Effector memory CD8-positive, alpha-beta T cell (primary cell): Measurements from ENCODE around the gene DLL1.

Source experiments
- ATAC-seq: fragments of 150-1000 bp; cut with Tn5 transposase; replicated peaks from 2 replicates; pipeline ENCODE4 v1.10.0; 2021; ENCODE audit warnings: mild to moderate bottlenecking, moderate library complexity
- DNase-seq, 3 experiments: peaks; one replicate each; pipeline ENCODE4 v3.0.0; 2021
- H3K27ac Mint-ChIP-seq, 2 donors: one replicate each; pipeline ENCODE4 v1.8.0; 2022; ENCODE audit warnings: mild to moderate bottlenecking in 2 of 2, mixed read lengths in 2 of 2, moderate library complexity in 2 of 2
- H3K27me3 Mint-ChIP-seq, 2 donors: one replicate each; pipeline ENCODE4 v1.8.0; 2022; ENCODE audit warnings: mixed read lengths in 2 of 2
- H3K36me3 Mint-ChIP-seq: one replicate; pipeline ENCODE4 v1.8.0; 2022; ENCODE audit warnings: mild to moderate bottlenecking, moderate library complexity, mixed read lengths; ENCODE audit not compliant: insufficient read depth
- H3K4me1 Mint-ChIP-seq, 2 donors: one replicate each; pipeline ENCODE4 v1.8.0; 2022; ENCODE audit warnings: low read depth in 2 of 2, mixed read lengths in 2 of 2
- H3K4me3 Mint-ChIP-seq, 2 donors: one replicate each; pipeline ENCODE4 v1.8.0; 2022; ENCODE audit warnings: mild to moderate bottlenecking in 2 of 2, mixed read lengths in 2 of 2, moderate library complexity in 2 of 2
- H3K9me3 Mint-ChIP-seq, 2 donors: one replicate each; pipeline ENCODE4 v1.8.0; 2022; ENCODE audit warnings: mixed read lengths in 2 of 2

DLL1 gene

GRCh38 chr6:170292407-170293158 is 1.7 kb upstream of the DLL1 start:
- Mint-ChIP-seq H3K36me3 (peaks cover 13% of the 10 kb centered on the region), H3K27me3 (peaks cover 52 to 80% of the 10 kb centered on the region in 2 donors), H3K27ac (peak overlapping the region in 1 of 2 donors; percentile 31), H3K4me3 (peak overlapping the region; percentile 97 to 98), H3K4me1 (peaks cover 37 to 45% of the 10 kb centered on the region in 2 donors), H3K9me3 (no peaks in the 10 kb centered on the region)
- ATAC-seq (no peak), DNase-seq (no peak)

GRCh38 chr6:170292111-170292406 is 1.2 kb upstream of the DLL1 start:
- Mint-ChIP-seq H3K4me3 (peak overlapping the region; percentile 97 to 98), H3K27ac (peak overlapping the region; percentile 31 to 76), H3K36me3 (peaks cover 13% of the 10 kb centered on the region), H3K9me3 (no peaks in the 10 kb centered on the region), H3K4me1 (peaks cover 37 to 45% of the 10 kb centered on the region in 2 donors), H3K27me3 (peaks cover 50 to 80% of the 10 kb centered on the region in 2 donors)
- DNase-seq: no peak
- ATAC-seq: no peak

GRCh38 chr6:170291271-170292110 is 613 bp upstream of the DLL1 start:
- Mint-ChIP-seq H3K4me1 (peaks cover 37 to 45% of the 10 kb centered on the region in 2 donors), H3K27ac (peak overlapping the region; percentile 31 to 76), H3K36me3 (peaks cover 13% of the 10 kb centered on the region), H3K9me3 (no peaks in the 10 kb centered on the region), H3K4me3 (peak overlapping the region; percentile 97 to 98), H3K27me3 (peaks cover 55 to 85% of the 10 kb centered on the region in 2 donors)
- DNase-seq (peak in 1 of 3 experiments; percentile 36), ATAC-seq (peak; percentile 48)

GRCh38 chr6:170289951-170290295 is 955 bp downstream of the DLL1 start:
- Mint-ChIP-seq H3K4me3 (peak overlapping the region; percentile 97 to 98), H3K9me3 (no peaks in the 10 kb centered on the region), H3K36me3 (peaks cover 13% of the 10 kb centered on the region), H3K27ac (peak overlapping the region; percentile 84 to 90), H3K27me3 (peaks cover 64 to 90% of the 10 kb centered on the region in 2 donors), H3K4me1 (peaks cover 32 to 41% of the 10 kb centered on the region in 2 donors)
- ATAC-seq: peak; percentile 9
- no peak for DNase-seq

GRCh38 chr6:170289180-170289931 is 1.5 kb downstream of the DLL1 start:
- peak overlapping the region in 1 of 2 donors; percentile 5 for H3K27ac Mint-ChIP-seq

GRCh38 chr6:170288852-170289179 is 2.1 kb downstream of the DLL1 start:
- H3K4me1 Mint-ChIP-seq: peaks cover 29 to 36% of the 10 kb centered on the region in 2 donors
- peak overlapping the region; percentile 5 to 12 for H3K27ac Mint-ChIP-seq
- peaks cover 56 to 81% of the 10 kb centered on the region in 2 donors for H3K27me3 Mint-ChIP-seq
- peaks cover 13% of the 10 kb centered on the region for H3K36me3 Mint-ChIP-seq
- ATAC-seq: peak; percentile 3
- peak overlapping the region; percentile 97 to 98 for H3K4me3 Mint-ChIP-seq
- H3K9me3 Mint-ChIP-seq: no peaks in the 10 kb centered on the region
- DNase-seq: no peak

More at GRCh38 chr6:170289180-170289931, 1.5 kb downstream of the DLL1 start:
- ATAC-seq: peak; percentile 23
- Mint-ChIP-seq H3K4me3 (peak overlapping the region; percentile 97 to 98), H3K4me1 (peaks cover 32 to 41% of the 10 kb centered on the region in 2 donors), H3K9me3 (no peaks in the 10 kb centered on the region), H3K36me3 (peaks cover 13% of the 10 kb centered on the region), H3K27me3 (peaks cover 61 to 87% of the 10 kb centered on the region in 2 donors)
- no peak for DNase-seq

- no peaks in the 10 kb centered on the region for H3K9me3 Mint-ChIP-seq
- no peak for ATAC-seq
- H3K27ac Mint-ChIP-seq: peak overlapping the region in 1 of 2 donors; percentile 5
- H3K27me3 Mint-ChIP-seq: peaks cover 49 to 75% of the 10 kb centered on the region in 2 donors
- peaks cover 13% of the 10 kb centered on the region for H3K36me3 Mint-ChIP-seq
- H3K4me1 Mint-ChIP-seq: peaks cover 28 to 29% of the 10 kb centered on the region in 2 donors
- H3K4me3 Mint-ChIP-seq: peak overlapping the region; percentile 97 to 98
- DNase-seq: no peak
These were observed 2.7 kb downstream of the DLL1 start for GRCh38 chr6:170288091-170288631.

GRCh38 chr6:170287371-170287876 is 3.5 kb downstream of the DLL1 start:
- Mint-ChIP-seq H3K36me3 (peaks cover 13% of the 10 kb centered on the region), H3K27me3 (peaks cover 43 to 67% of the 10 kb centered on the region in 2 donors), H3K27ac (no peak overlapping the region), H3K4me1 (peaks cover 22 to 23% of the 10 kb centered on the region in 2 donors), H3K4me3 (no peak overlapping the region), H3K9me3 (no peaks in the 10 kb centered on the region)
- DNase-seq (no peak), ATAC-seq (no peak)

GRCh38 chr6:170286934-170287265 is 4.0 kb downstream of the DLL1 start:
- Mint-ChIP-seq H3K27ac (peak overlapping the region in 1 of 2 donors; percentile 65), H3K9me3 (no peaks in the 10 kb centered on the region), H3K36me3 (peaks cover 13% of the 10 kb centered on the region), H3K4me3 (no peak overlapping the region), H3K27me3 (peaks cover 38 to 62% of the 10 kb centered on the region in 2 donors), H3K4me1 (peaks cover 17 to 18% of the 10 kb centered on the region in 2 donors)
- DNase-seq: no peak
- no peak for ATAC-seq

- no peak overlapping the region for H3K4me3 Mint-ChIP-seq
- H3K27ac Mint-ChIP-seq: peak overlapping the region in 1 of 2 donors; percentile 65
- H3K4me1 Mint-ChIP-seq: peaks cover 15% of the 10 kb centered on the region in 2 donors
- no peaks in the 10 kb centered on the region for H3K9me3 Mint-ChIP-seq
- H3K36me3 Mint-ChIP-seq: peaks cover 10% of the 10 kb centered on the region
- ATAC-seq (no peak), DNase-seq (no peak)
- H3K27me3 Mint-ChIP-seq: peaks cover 35 to 62% of the 10 kb centered on the region in 2 donors
These were observed 4.5 kb downstream of the DLL1 start for GRCh38 chr6:170286246-170286933.

- Mint-ChIP-seq H3K27me3 (peaks cover 35 to 68% of the 10 kb centered on the region in 2 donors), H3K27ac (peak overlapping the region in 1 of 2 donors; percentile 2), H3K4me1 (peaks cover 15% of the 10 kb centered on the region in 2 donors), H3K9me3 (no peaks in the 10 kb centered on the region), H3K36me3 (peaks cover 12% of the 10 kb centered on the region), H3K4me3 (no peak overlapping the region)
- no peak for ATAC-seq
- no peak for DNase-seq
These were observed 5.4 kb downstream of the DLL1 start for GRCh38 chr6:170285482-170285881.

- H3K4me1 Mint-ChIP-seq: peaks cover 11 to 12% of the 10 kb centered on the region in 2 donors
- no peak for ATAC-seq
- no peaks in the 10 kb centered on the region for H3K9me3 Mint-ChIP-seq
- H3K36me3 Mint-ChIP-seq: peaks cover 8% of the 10 kb centered on the region
- peak overlapping the region in 1 of 2 donors; percentile 2 for H3K27ac Mint-ChIP-seq
- no peak overlapping the region for H3K4me3 Mint-ChIP-seq
- H3K27me3 Mint-ChIP-seq: peaks cover 31 to 68% of the 10 kb centered on the region in 2 donors
- no peak for DNase-seq
These were observed 5.9 kb downstream of the DLL1 start for GRCh38 chr6:170284866-170285469.
